ENCODE results near the gene ADARB1.

GRCh38 chr21:45084881-45085536 is 10.6 kb downstream of the ADARB1 start:
- TF ChIP-seq TCF7 (IDR thresholded peaks at IDR 0.05; ENCODE audit: borderline replicate concordance) (no peak), HLTF (IDR thresholded peaks at IDR 0.05) (no peak), EZH2 (IDR thresholded peaks at IDR 0.05; ENCODE audit: borderline replicate concordance, low read depth, low read length) (no peak), DNMT1 (IDR thresholded peaks at IDR 0.05) (no peak), BHLHE40 (IDR thresholded peaks at IDR 0.05; ENCODE audit: low read length) (no peak), SP1 (CRISPR knock-in tag; IDR thresholded peaks at IDR 0.05) (no peak), POLR2A (conservative IDR thresholded peaks at IDR 0.05) (no peak), GATAD2A (IDR thresholded peaks at IDR 0.05) (no peak), CTCF (IDR thresholded peaks at IDR 0.05 in 2 of 3, conservative IDR thresholded peaks at IDR 0.05 in 1 of 3; ENCODE audit: insufficient read depth in 2 of 3, low read depth in 1 of 3, low read length in 3 of 3) (no peak), SMC3 (conservative IDR thresholded peaks at IDR 0.05; ENCODE audit: insufficient read depth, low read depth, low read length) (no peak), CBX2 (IDR thresholded peaks at IDR 0.05; ENCODE audit: insufficient read depth, low read length, poor library complexity, severe bottlenecking) (no peak), FOXP1 (CRISPR knock-in tag; IDR thresholded peaks at IDR 0.05) (no peak), ZBTB26 (CRISPR knock-in tag; IDR thresholded peaks at IDR 0.05) (no peak), TCF7L2 (IDR thresholded peaks at IDR 0.05; ENCODE audit: low read depth, low read length) (no peak)

Data from K562 (cell line).